Fibroblast of villous mesenchyme (primary cell): ENCODE results near the gene BMP4. TPM values are rescaled to one million over a fixed set of nuclear protein-coding genes. Genes with fewer than 3 reads are reported as not detected.

Source experiments
- DNase-seq: peaks from one replicate; pipeline ENCODE4 v3.0.0-alpha.2; 2010; ENCODE audit warnings: low read depth
- H3K4me3 ChIP-seq: 2 replicates; pipeline ENCODE4 v1.5.1; 2011; ENCODE audit warnings: low read depth, mild to moderate bottlenecking, low read length
- CTCF ChIP-seq: IDR thresholded peaks from 2 replicates; pipeline ENCODE4 v1.5.1; 2012; ENCODE audit warnings: low read depth, mild to moderate bottlenecking, low read length; ENCODE audit not compliant: insufficient read depth
- total RNA-seq: library from RNA; depleted of rRNA; stranded (reverse); fragments of >200 nt; gene quantifications from 2 replicates; pipeline ENCODE4 v1.2.3, GENCODE V29; 2012

Gene BMP4
- total RNA-seq, 1 donor = 9.9 TPM

- no peak for DNase-seq
- TF ChIP-seq CTCF = no peak
- H3K4me3 ChIP-seq = no peak overlapping the region
Observed at GRCh38 chr14:53968726-53969125, 12.1 kb upstream of the BMP4 start.

- no peak for DNase-seq
- TF ChIP-seq CTCF = no peak
- no peak overlapping the region for H3K4me3 ChIP-seq
Observed at GRCh38 chr14:53967606-53968005, 11.0 kb upstream of the BMP4 start.

GRCh38 chr14:53964249-53964648, 7.6 kb upstream of the BMP4 start:
- H3K4me3 ChIP-seq = no peak overlapping the region
- no peak for TF ChIP-seq CTCF
- DNase-seq = no peak

GRCh38 chr14:53963320-53964227, 6.9 kb upstream of the BMP4 start:
- peak; percentile 42 for TF ChIP-seq CTCF
- no peak for DNase-seq
- H3K4me3 ChIP-seq = peak overlapping the region; percentile 27

- no peak for TF ChIP-seq CTCF
- no peak overlapping the region for H3K4me3 ChIP-seq
- no peak for DNase-seq
Observed at GRCh38 chr14:53962953-53963319, 6.3 kb upstream of the BMP4 start.

- no peak for TF ChIP-seq CTCF
- no peak overlapping the region for H3K4me3 ChIP-seq
- no peak for DNase-seq
Observed at GRCh38 chr14:53958628-53959027, 2.0 kb upstream of the BMP4 start.
